ENCODE measurements around the gene METTL25B. TPM values are rescaled to one million over a fixed set of nuclear protein-coding genes. Genes with fewer than 3 reads are reported as not detected.

Gene METTL25B
- total RNA-seq, 3 donors from 2014 or later: 15.5 to 41.3 (median 30.2) TPM

DNA sequence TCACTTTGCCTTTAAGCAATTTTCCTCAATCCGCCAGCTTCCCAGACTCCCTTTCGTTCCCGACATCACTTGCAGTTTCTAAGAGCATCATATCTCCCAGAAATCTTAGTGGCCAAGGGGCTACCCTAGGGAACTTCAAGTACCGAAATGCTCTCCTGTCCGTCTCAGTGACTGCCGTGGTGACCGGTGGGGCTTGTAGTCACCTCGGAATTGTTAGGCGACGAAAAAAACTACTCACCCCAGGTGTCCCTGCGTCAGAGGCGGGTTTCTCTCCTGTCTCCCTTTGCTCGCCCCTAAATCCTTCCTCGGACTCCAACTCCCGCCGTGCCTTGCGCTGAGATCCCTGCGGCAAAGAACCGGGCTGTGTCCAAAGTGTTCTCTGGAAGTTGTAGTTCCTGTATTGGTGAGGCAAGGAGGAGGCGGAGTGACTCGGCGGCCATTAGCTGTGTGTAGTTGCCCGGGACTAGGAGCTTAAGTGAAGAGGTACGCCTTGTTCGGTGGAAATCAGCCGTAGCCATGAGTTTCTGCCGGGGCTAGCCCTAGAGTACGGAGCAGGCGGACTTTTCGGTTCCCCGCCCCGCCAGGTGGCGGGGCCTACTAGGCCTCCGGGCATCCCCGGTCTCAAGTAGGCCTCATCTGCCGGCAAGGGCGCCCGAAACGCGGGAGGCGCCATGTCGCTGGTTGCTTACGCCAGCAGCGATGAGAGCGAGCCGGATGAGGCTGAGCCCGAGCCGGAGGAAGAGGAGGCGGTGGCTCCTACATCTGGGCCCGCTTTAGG is 39.0 kb downstream of the METTL25B start, which contains the start of gene PRCC:
Gene PRCC (plus strand): TSS at position 435 of the 778 bp plus-strand sequence. CDS start 237 bp downstream, at position 672.
- DNase-seq (ENCODE audit: low spot score in 2 of 2): peak; percentile 97 to 99
- TF ChIP-seq CTCF (IDR thresholded peaks at IDR 0.05) (peak in 1 of 3 donors; percentile 10), POLR2AphosphoS5 (IDR thresholded peaks at IDR 0.05) (peak; percentile 84 to 92 (median 91)), POLR2A (IDR thresholded peaks at IDR 0.05) (no peak)
- Histone ChIP-seq H3K9me3 (no peaks in the 10 kb centered on the region), H3K36me3 (no peaks in the 10 kb centered on the region), H3K4me3 (peak within 1 kb of the TSS; percentile 86 to 98 (median 95)), H3K27ac (peak within 1 kb of the TSS; percentile 92 to 96), H3K27me3 (no peaks in the 10 kb centered on the region), H3K4me1 (peaks cover 0 to 12% of the 10 kb centered on the region in 2 donors)
- intact Hi-C loops (cut with DNase I; ENCODE audit: low total_unique reads): no loop called here

DNA sequence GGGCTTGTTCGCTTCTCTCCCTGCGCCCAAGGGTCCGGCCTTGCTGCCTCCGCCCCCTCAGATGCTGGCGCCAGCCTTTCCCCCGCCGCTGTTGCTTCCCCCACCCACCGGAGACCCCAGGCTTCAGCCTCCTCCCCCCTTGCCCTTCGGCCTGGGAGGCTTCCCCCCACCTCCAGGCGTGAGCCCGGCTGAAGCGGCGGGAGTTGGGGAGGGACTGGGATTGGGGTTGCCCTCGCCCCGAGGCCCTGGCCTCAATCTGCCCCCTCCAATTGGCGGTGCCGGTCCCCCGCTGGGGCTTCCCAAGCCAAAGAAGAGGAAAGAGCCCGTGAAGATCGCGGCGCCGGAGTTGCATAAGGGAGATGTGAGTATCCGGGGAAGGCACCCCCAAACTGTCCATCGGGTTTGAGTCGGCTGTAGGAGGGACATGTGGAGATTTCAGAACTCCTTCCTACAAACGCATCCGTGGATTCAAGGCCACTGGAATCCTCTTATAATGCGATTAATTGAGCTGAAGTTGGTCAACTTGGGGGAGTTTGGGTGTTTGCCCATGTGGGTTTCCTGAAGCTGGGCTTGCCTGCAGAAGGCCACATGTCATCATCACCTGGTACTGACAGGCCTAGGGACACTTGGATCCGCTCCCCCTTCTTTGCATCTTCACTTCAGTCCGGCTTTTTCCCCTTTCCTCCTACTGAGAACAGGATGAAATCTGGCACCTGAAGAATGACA is 39.8 kb downstream of the METTL25B start:
- H3K4me3 ChIP-seq: peak overlapping the region; percentile 86 to 98 (median 95)
- H3K4me1 ChIP-seq: peaks cover 0 to 12% of the 10 kb centered on the region in 2 donors
- TF ChIP-seq CTCF (IDR thresholded peaks at IDR 0.05): no peak
- TF ChIP-seq POLR2AphosphoS5 (IDR thresholded peaks at IDR 0.05): no peak
- no peak for TF ChIP-seq POLR2A (IDR thresholded peaks at IDR 0.05)
- H3K27ac ChIP-seq: peak overlapping the region; percentile 92 to 96
- peak in 1 of 2 donors; percentile 28 for DNase-seq (ENCODE audit: low spot score in 2 of 2)
- H3K36me3 ChIP-seq: no peaks in the 10 kb centered on the region
- no peaks in the 10 kb centered on the region for H3K9me3 ChIP-seq
- H3K27me3 ChIP-seq: no peaks in the 10 kb centered on the region
- intact Hi-C loops (cut with DNase I; ENCODE audit: low total_unique reads): no loop called here

GRCh38 chr1:156768610-156769295 is 40.5 kb downstream of the METTL25B start:
- intact Hi-C loops (cut with DNase I; ENCODE audit: low total_unique reads): no loop called here
- Histone ChIP-seq H3K27me3 (no peaks in the 10 kb centered on the region), H3K4me3 (peak overlapping the region; percentile 86 to 98 (median 95)), H3K9me3 (no peaks in the 10 kb centered on the region), H3K36me3 (no peaks in the 10 kb centered on the region), H3K4me1 (peaks cover 0 to 12% of the 10 kb centered on the region in 2 donors), H3K27ac (peak overlapping the region; percentile 92 to 96)
- TF ChIP-seq POLR2AphosphoS5 (IDR thresholded peaks at IDR 0.05): no peak
- no peak for TF ChIP-seq POLR2A (IDR thresholded peaks at IDR 0.05)
- no peak for TF ChIP-seq CTCF (IDR thresholded peaks at IDR 0.05)
- no peak for DNase-seq (ENCODE audit: low spot score in 2 of 2)

DNA sequence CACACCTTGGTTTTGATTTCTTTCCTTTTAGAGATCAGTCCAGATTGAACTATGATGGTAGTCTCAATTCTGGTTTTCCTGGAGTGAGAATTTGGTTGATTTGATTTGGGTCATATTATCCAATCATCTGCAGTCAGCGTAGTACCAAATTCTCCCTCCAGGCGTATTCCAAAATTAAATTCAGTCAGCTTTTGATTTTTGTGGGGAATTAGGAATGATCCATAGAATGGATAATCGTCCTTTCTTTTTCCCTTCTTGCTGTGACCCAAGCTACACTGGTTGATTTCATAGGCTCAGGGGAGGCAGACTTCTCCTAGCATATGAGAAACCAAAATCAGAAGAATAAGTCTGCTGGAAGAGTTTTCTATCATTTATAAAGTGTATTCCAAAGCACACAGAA is 44.0 kb downstream of the METTL25B start:
- H3K4me1 ChIP-seq: peaks cover 0 to 13% of the 10 kb centered on the region in 2 donors
- H3K9me3 ChIP-seq: no peaks in the 10 kb centered on the region
- H3K4me3 ChIP-seq: no peak overlapping the region
- DNase-seq (ENCODE audit: low spot score in 2 of 2): no peak
- TF ChIP-seq POLR2AphosphoS5 (IDR thresholded peaks at IDR 0.05) (no peak), POLR2A (IDR thresholded peaks at IDR 0.05) (no peak), CTCF (IDR thresholded peaks at IDR 0.05) (no peak)
- H3K27me3 ChIP-seq: no peaks in the 10 kb centered on the region
- no peak overlapping the region for H3K27ac ChIP-seq
- intact Hi-C loops (cut with DNase I; ENCODE audit: low total_unique reads): no loop called here
- no peaks in the 10 kb centered on the region for H3K36me3 ChIP-seq
